NCI-H2196 (cell line): ENCODE measurements around the gene FBXO11.
A peak's percentile ranks its signal among the peaks of the same experiment; 100 is the strongest.
"Not testable (repeated sequence)": the region's sequence is repeated elsewhere in the genome, so short reads cannot be mapped to it uniquely, and the experiment has no call there.

Source experiments
- DNase-seq: peaks from one replicate; lab custom pipeline; 2025; ENCODE audit not compliant: unreplicated experiment; lab: John Stamatoyannopoulos, UW

FBXO11 gene

DNA sequence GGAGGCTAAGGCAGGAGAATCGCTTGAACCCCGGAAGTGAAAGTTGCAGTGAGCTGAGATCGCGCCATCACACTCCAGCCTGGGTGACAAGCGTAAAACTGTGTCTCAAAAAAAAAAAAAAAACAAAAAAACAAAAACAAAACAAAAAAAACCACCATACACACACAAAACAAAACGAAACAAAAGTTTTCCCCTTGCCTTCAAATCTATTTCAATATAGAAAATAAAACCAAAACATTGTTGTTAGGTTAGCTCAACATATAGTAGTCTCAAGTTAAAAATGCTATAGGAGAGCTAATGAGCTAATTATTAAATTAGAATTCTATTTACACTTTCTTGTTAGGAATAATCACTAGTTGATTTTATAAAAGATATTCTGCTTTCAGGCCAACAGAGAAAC lies 43.3 kb downstream of the FBXO11 start:
- DNase-seq, result no peak

DNA sequence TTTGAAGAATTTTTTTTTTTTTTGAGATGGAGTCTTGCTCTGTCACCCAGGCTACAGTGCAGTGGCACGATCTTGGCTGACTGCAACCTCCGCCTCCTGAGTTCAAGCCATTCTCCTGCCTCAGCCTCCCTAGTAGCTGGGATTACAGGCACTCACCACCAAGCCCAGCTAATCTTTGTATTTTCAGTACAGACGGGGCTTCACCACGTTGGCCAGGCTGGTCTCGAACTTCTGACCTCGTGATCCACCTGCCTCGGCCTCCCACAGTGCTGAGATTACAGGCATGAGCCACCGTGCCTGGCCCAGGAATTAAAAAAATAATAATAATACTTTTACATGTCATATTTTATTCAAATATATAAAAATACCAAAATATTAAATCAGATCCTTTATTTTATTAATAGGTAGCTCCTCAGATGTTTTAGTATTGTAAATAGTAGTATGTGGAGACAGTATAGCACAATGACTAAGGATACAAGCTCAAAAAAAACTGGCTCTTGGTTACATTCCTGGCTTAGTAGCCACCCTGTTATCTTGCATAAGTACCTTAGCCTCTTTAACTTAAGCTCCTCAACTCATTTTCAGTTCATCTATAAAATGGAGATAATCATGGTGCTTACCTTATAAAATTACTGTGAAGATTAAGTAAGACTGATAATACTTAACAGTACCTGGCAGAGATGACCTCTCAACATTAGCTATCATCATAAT lies 53.1 kb downstream of the FBXO11 start:
- not testable (repeated sequence) for DNase-seq

DNA sequence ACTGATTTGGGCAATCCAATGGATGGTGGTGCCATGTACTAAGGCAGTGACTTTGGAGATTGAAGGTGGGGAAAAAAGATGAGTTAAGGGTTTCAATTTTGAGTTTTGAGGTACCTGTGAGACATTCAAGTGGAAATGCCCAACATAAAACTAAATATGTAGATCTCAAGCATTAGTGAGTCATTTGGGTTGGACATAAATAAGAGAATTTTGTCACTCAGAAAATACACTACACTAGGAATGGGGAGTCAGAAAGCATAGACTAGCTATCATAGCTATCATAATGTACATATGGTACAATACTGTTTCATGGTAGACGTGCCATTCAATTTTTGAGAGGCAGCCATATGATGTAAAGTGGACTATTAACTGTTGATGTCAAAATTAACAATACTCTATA lies 56.1 kb downstream of the FBXO11 start:
- DNase-seq, result no peak

DNA sequence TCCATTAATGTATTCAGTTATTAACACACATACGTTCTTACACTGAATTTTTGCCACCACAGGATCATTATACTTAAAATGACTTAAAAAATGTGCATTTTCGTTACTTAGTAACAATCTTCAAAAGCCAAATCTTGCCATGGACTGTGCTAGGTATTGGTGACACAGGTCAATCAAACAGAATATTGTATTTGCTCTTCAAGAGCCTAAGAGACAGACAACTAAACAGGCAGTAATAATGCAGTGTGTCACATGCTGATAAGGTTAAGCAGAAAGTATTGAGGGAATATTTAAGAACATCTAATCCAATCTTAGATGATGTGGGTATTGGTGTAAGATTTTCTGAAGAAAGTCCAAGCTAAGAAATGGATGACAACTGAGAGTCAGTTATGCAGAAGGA lies 56.9 kb downstream of the FBXO11 start:
- no peak for DNase-seq

DNA sequence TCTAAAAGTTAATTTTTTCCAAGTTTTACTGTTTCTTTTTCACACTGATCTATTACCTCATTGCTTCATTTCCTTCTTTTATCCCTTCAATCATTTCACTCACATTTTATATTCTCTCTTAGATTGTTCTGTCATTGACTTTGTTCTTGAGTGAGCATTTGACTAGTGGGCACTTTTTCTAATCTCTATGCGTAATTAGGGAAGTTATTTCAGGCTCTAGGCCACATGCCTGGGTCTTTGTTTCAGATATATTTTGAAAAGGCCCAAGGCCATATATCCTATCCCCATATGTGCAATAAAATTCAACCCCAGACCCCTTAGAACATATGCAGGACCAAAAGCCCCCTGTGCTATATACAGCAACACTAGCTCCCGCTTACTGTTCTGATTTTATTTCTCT lies 62.1 kb downstream of the FBXO11 start:
- no peak for DNase-seq

DNA sequence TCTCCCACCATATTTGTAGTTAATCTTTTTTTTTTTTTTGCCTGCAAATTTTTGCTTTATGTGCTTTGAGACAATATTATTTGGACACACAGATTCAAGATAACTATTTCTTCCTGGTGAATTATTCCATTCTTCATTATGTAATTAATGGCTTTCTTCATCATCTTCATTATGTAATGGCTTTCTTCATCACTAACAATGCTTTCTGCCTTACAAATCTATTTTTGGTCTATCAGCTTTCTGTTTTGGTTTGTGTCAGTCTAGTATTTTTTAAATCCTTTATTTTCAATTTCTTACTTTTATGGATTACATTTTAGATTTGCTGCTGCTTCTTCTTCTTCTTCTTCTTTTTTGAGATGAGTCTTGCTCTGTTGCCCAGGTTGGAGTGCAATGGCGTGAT lies 62.9 kb downstream of the FBXO11 start:
- DNase-seq, result no peak

DNA sequence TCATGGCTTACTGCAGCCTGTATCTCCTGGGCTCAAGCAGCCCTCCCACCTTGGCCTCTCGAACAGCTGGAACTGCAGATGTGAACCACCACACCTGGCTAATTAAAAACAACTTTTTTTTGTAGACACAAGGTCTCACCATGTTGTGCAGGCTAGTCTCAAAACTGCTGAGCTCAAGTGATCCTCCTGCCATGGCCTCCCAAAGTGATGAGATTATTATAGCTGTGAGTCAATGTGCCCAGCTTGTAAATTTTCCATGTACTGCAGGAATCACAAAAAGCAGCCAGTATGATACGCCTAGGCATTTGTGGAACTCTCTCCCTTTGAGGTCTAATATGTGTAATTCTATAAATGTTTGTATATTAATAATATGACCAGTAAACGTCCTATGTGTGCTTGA lies 63.5 kb downstream of the FBXO11 start:
- no peak for DNase-seq

DNA sequence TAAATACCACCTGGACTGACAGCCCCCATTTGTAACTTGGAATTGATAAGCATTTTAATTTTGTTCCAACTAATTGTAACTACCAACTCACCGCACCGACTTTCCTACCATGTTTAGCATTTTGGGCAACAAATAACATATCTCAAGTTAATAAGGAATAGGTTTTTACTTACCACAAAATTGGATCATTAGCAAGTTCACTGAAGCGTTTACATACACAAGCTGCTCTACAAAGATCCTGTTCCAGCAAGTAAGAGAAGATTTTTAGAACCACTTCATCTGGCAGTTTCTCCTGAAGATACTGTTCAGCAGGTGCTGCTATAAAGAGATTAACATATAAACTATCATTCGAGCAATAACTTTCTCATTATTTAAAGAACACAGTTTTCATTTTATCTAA lies 67.6 kb downstream of the FBXO11 start:
- no peak for DNase-seq

DNA sequence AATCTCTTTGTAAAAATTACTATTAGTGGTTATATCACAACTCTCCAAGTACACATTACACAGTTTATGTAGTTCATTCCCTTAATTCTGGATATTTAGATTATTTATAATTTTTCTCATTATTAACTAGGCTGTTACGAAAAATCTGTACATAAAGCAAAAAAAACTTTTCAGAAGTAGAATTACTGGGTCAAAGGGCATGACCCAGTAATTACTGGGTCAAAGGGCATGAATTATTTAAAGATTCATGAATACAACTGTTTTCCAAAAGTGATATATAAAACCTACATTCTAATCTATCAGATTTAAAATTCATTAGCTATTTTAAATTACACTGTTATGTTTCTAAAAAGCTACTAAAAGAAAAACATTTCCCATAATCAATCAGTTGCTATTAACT lies 68.0 kb downstream of the FBXO11 start:
- DNase-seq, result no peak

DNA sequence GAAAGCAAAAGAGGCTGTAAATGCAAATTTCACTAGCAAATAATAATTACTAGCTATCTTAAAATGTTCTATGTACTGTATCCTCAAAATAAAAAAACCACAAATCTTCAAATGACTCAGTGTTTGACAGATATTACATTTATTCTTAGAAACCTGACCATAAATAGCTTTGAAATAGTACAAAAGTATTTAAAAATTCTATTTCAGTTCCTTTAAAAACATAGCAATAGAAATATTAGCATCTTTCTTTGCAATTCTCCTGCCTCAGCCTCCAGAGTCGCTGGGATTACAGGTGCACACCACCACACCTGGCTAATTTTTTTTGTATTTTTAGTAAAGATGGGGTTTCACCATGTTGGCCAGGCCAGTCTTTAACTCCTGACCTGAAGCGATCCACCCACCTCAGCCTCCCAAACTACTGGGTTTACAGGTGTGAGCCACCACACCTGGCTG lies 72.8 kb downstream of the FBXO11 start:
- no peak for DNase-seq

DNA sequence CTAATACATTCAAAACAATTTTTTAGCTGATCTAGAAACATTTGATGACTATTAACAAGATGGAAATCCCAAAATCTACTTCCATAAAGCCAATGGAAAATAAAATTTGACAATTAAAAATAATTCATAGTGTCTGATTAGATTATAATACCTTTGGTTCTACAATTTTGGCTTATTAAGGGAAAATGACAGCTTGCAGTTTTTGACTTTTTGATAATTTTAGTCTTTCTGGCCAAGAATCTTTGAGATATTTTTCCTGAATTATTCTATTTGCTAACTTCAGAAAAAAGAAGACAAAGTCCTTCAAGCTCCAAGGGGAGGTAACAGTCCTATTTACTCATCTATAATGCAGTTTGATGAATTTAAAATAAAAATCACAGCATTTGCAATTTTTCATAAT lies 83.8 kb downstream of the FBXO11 start:
- DNase-seq, result no peak

DNA sequence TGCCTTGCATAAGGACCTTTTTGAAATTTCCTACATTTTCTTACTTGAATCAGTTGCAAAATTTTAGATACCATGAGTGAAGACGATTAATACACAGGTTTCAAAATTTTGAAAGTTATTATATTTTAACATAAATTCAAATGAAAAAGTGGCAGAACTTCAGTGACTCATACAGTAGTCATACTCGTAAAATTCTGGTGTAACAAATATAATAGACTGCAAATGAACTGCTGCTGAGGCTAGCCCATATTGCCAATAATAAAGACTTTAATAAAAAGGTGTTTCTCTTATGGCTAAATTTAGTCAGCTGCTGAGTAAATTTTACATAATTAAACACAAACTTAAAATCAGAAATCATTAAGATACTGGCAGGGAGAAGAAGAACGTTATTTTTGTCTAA lies 86.5 kb downstream of the FBXO11 start:
- no peak for DNase-seq

DNA sequence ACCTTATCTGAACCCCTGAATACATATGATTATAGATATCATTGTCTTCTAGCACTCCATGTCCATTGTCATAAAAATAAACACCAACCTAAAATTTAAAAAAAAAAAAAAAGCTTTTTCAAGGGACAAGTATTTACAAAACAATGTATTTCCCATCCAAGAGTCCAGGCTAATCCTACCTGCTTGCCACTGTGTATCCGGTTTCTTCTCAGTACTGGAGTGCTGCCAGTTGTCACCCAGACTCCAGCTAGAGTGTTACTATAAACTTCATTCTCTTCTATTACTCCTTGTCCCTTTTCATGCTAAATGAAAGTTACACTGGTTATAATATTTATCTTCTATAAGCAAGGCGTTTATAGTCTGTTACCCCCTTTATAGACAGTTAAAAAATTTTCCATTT lies 87.5 kb downstream of the FBXO11 start:
- DNase-seq, result peak; percentile 20

DNA sequence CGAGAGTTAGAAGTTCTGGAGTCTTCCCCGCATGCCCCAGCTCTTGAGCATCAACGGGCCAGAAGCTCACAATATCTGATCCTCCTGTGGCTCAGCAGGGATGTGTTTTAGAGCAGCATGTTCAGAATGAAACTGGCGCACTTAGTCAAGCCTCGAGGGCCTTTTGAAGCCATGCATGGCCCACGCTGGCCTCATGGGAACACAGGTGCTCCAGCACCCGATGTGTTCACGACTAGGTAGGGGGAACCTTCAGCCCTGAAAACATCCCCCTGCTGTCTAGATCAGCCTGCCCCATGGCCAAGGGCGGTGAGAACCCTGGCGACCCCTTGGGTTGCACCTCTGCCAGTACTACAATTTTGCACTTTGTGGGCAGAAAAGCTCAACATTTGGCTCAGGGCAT lies 90.5 kb downstream of the FBXO11 start:
- DNase-seq, result no peak

DNA sequence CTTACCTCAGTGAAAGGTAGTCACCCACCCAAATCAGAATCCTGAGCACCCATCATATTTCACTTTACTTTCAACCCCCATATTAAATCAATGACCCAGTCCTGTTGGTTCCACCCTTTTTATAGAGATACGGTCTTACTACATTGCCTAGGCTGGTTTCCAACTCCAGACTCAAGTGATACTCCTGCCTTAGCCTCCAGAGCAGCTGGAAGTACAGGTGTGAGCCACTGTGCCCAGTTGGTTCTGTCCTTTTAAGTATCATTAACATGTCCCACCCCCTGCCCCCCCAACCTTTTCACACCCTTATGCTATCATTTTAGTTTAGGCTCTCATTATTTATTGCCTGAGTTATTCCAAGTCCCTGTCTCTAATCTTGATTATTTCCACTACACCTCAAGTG lies 94.6 kb downstream of the FBXO11 start:
- no peak for DNase-seq

DNA sequence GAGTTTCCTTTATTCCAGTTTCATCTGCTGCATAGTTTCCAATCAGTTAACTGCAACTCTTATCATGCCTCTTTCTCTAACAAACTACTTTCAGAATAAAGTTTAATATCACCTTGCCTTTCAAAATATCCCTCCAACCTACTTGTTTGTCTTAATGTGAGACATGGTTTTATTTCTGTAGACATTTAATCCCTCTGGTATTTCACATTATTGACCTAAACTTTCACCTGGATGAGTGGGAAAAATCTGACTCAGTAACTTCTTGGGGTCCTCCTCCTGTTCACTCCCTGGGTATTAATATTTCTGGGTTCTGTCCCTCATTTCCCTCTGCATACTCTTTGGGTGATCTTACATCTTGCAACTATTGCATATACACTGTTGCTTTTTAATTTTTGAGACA lies 95.4 kb downstream of the FBXO11 start:
- no peak for DNase-seq

DNA sequence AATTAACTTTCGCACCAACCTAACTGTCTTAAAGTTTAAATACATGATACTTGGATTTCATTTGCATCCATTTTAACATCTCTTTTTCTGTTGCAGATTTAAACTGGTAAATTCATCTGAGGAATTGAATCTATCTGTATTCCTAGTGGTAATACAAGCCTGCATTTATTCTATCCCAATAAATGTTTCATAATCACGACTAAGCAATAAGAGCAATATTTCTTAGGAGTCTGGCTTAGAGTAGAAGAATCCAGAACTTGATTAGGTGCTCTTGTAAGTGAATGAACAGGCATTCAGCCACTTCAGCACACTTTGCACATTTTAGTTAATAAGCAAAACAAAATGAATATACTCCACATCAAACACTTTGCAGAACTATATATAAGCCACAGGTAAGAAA lies 96.4 kb downstream of the FBXO11 start:
- no peak for DNase-seq

DNA sequence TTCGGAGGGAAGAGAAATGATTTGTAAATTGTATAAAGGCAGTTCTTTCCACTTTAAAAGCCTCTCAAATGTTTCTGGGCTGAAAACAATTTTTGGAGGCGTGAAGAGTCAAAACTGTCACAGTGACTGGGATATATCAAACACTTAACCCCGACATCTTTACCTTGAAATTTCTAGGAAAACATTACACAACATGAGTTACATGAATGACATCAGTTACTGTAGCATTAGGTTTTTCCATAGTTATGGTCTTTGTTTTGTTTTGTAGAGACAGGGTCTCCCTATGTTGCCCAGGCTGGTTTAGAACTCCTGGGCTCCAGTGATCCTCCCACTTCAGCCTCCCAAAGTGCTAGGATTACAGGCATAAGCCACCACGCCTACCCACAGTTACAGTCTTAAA lies 97.7 kb downstream of the FBXO11 start:
- no peak for DNase-seq

DNA sequence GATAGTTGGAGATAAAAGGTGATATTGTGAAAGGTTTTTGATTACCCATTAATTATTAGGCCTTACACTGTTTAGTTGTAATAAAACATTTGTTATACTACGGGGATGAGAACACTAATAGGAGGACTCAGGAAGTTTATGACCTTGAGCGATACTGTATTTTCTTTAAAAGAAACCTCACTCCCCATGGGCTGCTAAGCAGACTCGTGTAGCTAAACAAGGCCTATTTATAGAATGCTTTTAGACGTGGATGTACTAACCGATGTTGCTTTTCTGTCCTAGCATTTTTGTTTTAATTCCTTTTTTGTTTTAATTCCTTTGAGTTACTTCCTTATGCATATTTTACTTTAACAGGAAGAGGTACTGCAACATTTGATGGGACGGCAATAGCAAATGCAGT lies 100.4 kb downstream of the FBXO11 start:
- no peak for DNase-seq

DNA sequence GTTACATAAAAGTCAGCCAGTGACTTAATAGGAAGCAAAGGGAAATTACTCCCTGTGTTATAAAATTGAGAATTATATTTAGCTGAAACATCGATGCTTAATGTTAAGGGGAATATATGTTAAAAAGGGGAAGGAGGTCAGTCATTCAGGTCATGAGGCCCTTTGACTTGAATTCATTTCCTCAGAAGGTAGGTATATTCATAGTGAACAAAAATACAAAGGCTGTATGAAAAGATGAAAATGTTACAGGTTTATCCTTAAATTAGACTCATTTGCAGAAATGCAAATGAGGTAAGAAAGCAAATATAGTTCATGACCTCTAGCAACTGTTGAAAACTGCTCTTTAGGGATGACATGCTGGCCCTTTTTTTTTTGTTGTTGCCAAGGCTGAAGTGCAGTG lies 102.5 kb downstream of the FBXO11 start:
- no peak for DNase-seq

DNA sequence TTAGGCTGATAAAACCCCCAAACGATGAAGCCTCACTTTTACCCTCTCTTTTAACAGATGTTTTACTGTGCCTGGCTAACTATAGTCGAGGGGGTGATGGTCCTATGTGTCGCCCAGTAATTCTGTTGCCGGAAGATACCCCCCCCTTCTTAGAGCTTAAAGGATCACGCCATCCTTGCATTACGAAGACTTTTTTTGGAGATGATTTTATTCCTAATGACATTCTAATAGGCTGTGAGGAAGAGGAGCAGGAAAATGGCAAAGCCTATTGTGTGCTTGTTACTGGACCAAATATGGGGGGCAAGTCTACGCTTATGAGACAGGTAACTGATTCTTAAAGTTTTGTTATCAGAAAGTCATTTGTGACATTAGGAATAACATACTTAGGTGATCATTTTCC lies 102.9 kb downstream of the FBXO11 start:
- no peak for DNase-seq

DNA sequence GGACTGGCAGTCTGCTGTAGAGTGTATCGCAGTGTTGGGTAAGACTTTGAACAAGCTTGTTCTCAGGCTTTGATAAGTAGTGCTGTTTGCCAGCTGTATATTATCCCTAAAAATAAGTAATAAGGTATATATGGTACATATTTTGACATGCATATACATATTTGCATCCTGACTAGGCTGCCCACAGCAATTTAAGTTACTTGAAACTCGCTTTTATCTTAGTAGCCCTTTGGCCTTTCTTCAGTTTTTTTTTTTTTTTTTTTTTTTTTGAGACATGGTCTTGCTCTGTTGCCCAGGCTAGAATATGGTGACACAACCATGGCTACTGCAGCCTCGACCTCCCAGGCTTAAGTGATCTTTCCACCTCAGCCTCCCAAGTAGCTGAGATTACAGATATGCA lies 105.2 kb downstream of the FBXO11 start:
- DNase-seq, result no peak

DNA sequence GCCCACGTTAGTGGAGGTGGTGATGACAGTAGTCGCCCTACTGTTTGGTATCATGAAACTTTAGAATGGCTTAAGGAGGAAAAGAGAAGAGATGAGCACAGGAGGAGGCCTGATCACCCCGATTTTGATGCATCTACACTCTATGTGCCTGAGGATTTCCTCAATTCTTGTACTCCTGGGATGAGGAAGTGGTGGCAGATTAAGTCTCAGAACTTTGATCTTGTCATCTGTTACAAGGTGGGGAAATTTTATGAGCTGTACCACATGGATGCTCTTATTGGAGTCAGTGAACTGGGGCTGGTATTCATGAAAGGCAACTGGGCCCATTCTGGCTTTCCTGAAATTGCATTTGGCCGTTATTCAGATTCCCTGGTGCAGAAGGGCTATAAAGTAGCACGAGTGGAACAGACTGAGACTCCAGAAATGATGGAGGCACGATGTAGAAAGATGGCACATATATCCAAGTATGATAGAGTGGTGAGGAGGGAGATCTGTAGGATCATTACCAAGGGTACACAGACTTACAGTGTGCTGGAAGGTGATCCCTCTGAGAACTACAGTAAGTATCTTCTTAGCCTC lies 107.2 kb downstream of the FBXO11 start:
- no peak for DNase-seq
